Measurements from ENCODE around the gene SNCA.

- TF ChIP-seq CTCF (IDR thresholded peaks at IDR 0.05) (no peak), POLR2AphosphoS5 (IDR thresholded peaks at IDR 0.05; ENCODE audit: low read depth, low read length) (no peak)
Observed at GRCh38 chr4:89835413-89835812, 1.5 kb downstream of the SNCA start.

Measured in Panc1 (cell line).